Loucy (cell line): ENCODE results near the gene RAI1.
A peak's percentile ranks its signal among the peaks of the same experiment; 100 is the strongest.

Experiments
- H2AFZ ChIP-seq: fragments of 200-600 bp; sonication (generic); 2 replicates; pipeline ENCODE4 v1.6.0; 2016; ENCODE audit warnings: antibody characterized with exemption, mild to moderate bottlenecking, low read length, moderate library complexity
- H3F3A ChIP-seq: fragments of 200-600 bp; 2 replicates; pipeline ENCODE4 v1.6.0; 2016; ENCODE audit warnings: antibody characterized with exemption, low read depth, mild to moderate bottlenecking
- H3K27me3 ChIP-seq: fragments of 200-600 bp; sonication (generic); 2 replicates; pipeline ENCODE4 v1.6.1; 2014; ENCODE audit warnings: low read length, mild to moderate bottlenecking; ENCODE audit not compliant: insufficient read depth, poor library complexity, severe bottlenecking
- H3K36me3 ChIP-seq: fragments of 200-600 bp; sonication (generic); 2 replicates; pipeline ENCODE4 v1.6.1; 2016; ENCODE audit warnings: low read length; ENCODE audit not compliant: insufficient read depth
- H3K4me1 ChIP-seq: fragments of 200-600 bp; sonication (generic); 2 replicates; pipeline ENCODE4 v1.5.1; 2014; ENCODE audit warnings: low read length, mild to moderate bottlenecking; ENCODE audit not compliant: insufficient read depth, poor library complexity, severe bottlenecking
- H3K4me2 ChIP-seq: fragments of 200-600 bp; sonication (generic); 2 replicates; pipeline ENCODE4 v1.6.0; 2014; ENCODE audit warnings: antibody characterized with exemption, low read length, low read depth, mild to moderate bottlenecking; ENCODE audit not compliant: poor library complexity, severe bottlenecking
- H3K4me3 ChIP-seq: fragments of 200-600 bp; sonication (generic); 2 replicates; pipeline ENCODE4 v1.5.1; 2014; ENCODE audit warnings: low read length, mild to moderate bottlenecking, mixed read lengths; ENCODE audit not compliant: poor library complexity, severe bottlenecking
- H3K79me2 ChIP-seq: fragments of 200-600 bp; sonication (generic); 2 replicates; pipeline ENCODE4 v1.6.1; 2014; ENCODE audit warnings: low read length; ENCODE audit not compliant: insufficient read depth
- H3K9ac ChIP-seq: fragments of 200-600 bp; sonication (generic); 2 replicates; pipeline ENCODE4 v1.6.0; 2014; ENCODE audit warnings: mild to moderate bottlenecking, low read depth, low read length, moderate library complexity; ENCODE audit not compliant: poor library complexity, severe bottlenecking
- H3K9me2 ChIP-seq: fragments of 200-600 bp; sonication (generic); replicated peaks from 2 replicates; pipeline ENCODE4 v1.6.1; 2016; ENCODE audit warnings: low read depth, low read length, mixed read lengths
- H3K9me3 ChIP-seq: fragments of 200-600 bp; sonication (generic); 2 replicates; pipeline ENCODE4 v1.6.1; 2014; ENCODE audit warnings: mild to moderate bottlenecking, antibody characterized with exemption, low read length, low read depth; ENCODE audit not compliant: insufficient read depth
- H4K20me1 ChIP-seq: fragments of 200-600 bp; sonication (generic); 2 replicates; pipeline ENCODE4 v1.6.0; 2014; ENCODE audit warnings: antibody characterized with exemption, low read length, mild to moderate bottlenecking; ENCODE audit not compliant: insufficient read depth, poor library complexity, severe bottlenecking
- CTCF ChIP-seq: fragments of 200-600 bp; sonication (generic); conservative IDR thresholded peaks from 2 replicates; pipeline ENCODE4 v1.5.1; 2014; ENCODE audit warnings: mild to moderate bottlenecking, antibody characterized with exemption, low read length
- EZH2phosphoT487 ChIP-seq: fragments of 200-600 bp; IDR thresholded peaks from 2 replicates; pipeline ENCODE4 v1.6.1; 2018; ENCODE audit warnings: antibody characterized with exemption, mild to moderate bottlenecking, moderate library complexity, borderline replicate concordance

The RAI1 gene

DNA sequence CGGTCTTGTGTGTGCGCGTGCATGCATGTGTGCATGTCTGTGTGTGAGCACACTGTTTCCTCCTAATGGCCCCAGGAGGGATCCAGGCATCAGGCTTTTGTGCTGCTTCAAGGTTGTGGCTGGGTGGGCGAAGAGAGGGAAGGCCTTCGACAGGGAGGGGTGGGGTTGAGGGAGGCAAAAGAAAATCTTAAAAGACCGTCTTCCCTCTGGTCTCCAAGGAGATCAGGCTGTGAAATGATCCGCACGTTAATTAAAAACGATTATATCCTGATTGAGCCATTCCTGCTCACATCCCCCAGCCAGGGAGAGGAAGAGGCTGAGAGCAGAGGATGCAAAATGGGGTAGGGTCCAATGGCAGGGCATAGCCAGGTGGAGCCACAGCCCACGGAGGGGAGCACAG, 46.9 kb downstream of the RAI1 start:
- no peaks in the 10 kb centered on the region for H3K9me3 ChIP-seq
- no peaks in the 10 kb centered on the region for H3K27me3 ChIP-seq
- no peaks in the 10 kb centered on the region for H3F3A ChIP-seq
- peaks cover 43% of the 10 kb centered on the region; the same call in 1 of the 2 replicates for H3K36me3 ChIP-seq
- peaks cover 86% of the 10 kb centered on the region for H4K20me1 ChIP-seq
- peaks cover under 1% of the 10 kb centered on the region for H3K4me1 ChIP-seq
- H3K79me2 ChIP-seq = peaks cover 100% of the 10 kb centered on the region
- no peak overlapping the region for H3K9ac ChIP-seq
- no peak overlapping the region for H2AFZ ChIP-seq
- H3K9me2 ChIP-seq = no peaks in the 10 kb centered on the region
- no peak overlapping the region for H3K4me3 ChIP-seq
- no peak overlapping the region for H3K4me2 ChIP-seq
- TF ChIP-seq CTCF = no peak
- no peak for TF ChIP-seq EZH2phosphoT487

DNA sequence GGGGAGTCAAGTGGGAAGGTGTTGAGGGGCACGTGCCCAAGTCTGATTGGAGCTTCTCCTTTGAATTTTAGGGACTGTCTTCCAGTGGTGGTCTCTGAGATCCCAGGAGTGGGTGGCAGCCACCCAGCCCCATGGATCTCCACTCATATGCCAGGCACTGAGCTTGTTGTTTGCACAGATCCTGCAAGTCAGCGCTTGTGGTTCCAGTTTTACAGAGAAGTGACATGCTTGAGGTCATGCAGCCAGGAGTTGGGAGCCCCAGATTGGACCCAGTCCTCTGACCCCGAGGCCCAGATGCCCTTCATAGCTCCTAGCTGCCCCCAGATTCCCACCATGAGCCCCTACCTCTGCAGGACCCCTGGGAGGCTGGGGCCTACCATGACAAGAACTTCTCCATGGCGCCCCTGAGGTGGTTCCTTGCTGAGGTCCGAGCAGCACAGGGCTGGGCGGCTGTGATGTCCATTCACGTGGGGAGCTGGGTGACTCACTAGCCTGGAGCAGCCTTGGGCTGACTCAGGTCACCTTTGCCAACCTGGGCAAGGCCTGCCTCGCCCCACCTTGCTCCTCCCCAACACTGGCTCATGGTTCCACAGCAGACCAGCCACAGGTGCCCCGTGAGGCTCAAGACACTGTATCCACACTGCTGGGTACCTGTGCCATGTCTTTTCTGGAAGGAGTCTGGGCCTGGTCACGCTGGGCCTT, 47.4 kb downstream of the RAI1 start:
- peaks cover 100% of the 10 kb centered on the region for H3K79me2 ChIP-seq
- H3K4me3 ChIP-seq = no peak overlapping the region
- no peak for TF ChIP-seq EZH2phosphoT487
- no peak for TF ChIP-seq CTCF
- H3K4me1 ChIP-seq = no peaks in the 10 kb centered on the region
- H4K20me1 ChIP-seq = peaks cover 87% of the 10 kb centered on the region
- no peak overlapping the region for H3K9ac ChIP-seq
- peaks cover 46% of the 10 kb centered on the region; the same call in 1 of the 2 replicates for H3K36me3 ChIP-seq
- H2AFZ ChIP-seq = no peak overlapping the region
- H3K9me3 ChIP-seq = no peaks in the 10 kb centered on the region
- no peaks in the 10 kb centered on the region for H3K27me3 ChIP-seq
- no peaks in the 10 kb centered on the region for H3F3A ChIP-seq
- no peak overlapping the region for H3K4me2 ChIP-seq
- H3K9me2 ChIP-seq = no peaks in the 10 kb centered on the region

- Histone ChIP-seq H3K4me2 (no peak overlapping the region), H3K27me3 (no peaks in the 10 kb centered on the region), H3K79me2 (peaks cover 100% of the 10 kb centered on the region), H3K4me1 (no peaks in the 10 kb centered on the region), H3F3A (no peaks in the 10 kb centered on the region), H3K9ac (no peak overlapping the region), H4K20me1 (peaks cover 83% of the 10 kb centered on the region), H3K36me3 (peaks cover 46% of the 10 kb centered on the region; the same call in 1 of the 2 replicates), H3K4me3 (no peak overlapping the region), H3K9me2 (no peaks in the 10 kb centered on the region), H2AFZ (no peak overlapping the region), H3K9me3 (no peaks in the 10 kb centered on the region)
- TF ChIP-seq EZH2phosphoT487 (no peak), CTCF (peak; percentile 73)
Observed at GRCh38 chr17:17729620-17730249, 48.5 kb downstream of the RAI1 start.
